K562 (cell line): ENCODE data around the gene MKRN1. TPM values are rescaled to one million over a fixed set of nuclear protein-coding genes. Genes with fewer than 3 reads are reported as not detected.

Source experiments
- CTBP1 ChIP-seq: fragments of 450-650 bp; IDR thresholded peaks from 2 replicates; pipeline ENCODE4 v1.6.1; 2016; ENCODE audit warnings: borderline replicate concordance
- RCOR1 ChIP-seq, 2 experiments: IDR thresholded peaks; 2 replicates each; pipeline ENCODE4 v1.6.1; 2012; ENCODE audit warnings: low read depth in 2 of 2, low read length in 2 of 2, borderline replicate concordance in 1 of 2, improper control_type of control experiment in 1 of 2
- RUNX1 ChIP-seq: sonication (generic); IDR thresholded peaks from 2 replicates; pipeline ENCODE4 v1.6.1; 2016; ENCODE audit warnings: antibody characterized with exemption, low read depth
- ZFP36 ChIP-seq: fragments of 150-350 bp; IDR thresholded peaks from 2 replicates; pipeline ENCODE4 v1.6.1; 2018; ENCODE audit warnings: low read length, low read depth; ENCODE audit not compliant: partially characterized antibody
- polyA plus RNA-seq, 8 experiments: library from polyadenylated mRNA; depleted of rRNA in 4 of 8; stranded (reverse) in 5 of 8; unstranded in 3 of 8; fragments of >200 nt; fragmentation: Nextera tagmentation in 2 of 8; fragmentation: Illumina TruSeq in 1 of 8; extraction: Ambion mirVana in 2 of 8; extraction: Trizol in 1 of 8; gene quantifications; 2 replicates each; pipeline versions ENCODE4 v1.2.1 to v1.2.3, GENCODE V29; 2011 to 2014; ENCODE audit warnings: inconsistent platforms in 1 of 8, missing spikeins in 1 of 8
- total RNA-seq, 7 experiments: library from RNA; depleted of rRNA in 6 of 7; stranded (reverse); fragments of >200 nt in 6 of 7; fragmentation: Illumina TruSeq in 2 of 7; extraction: Trizol in 2 of 7; gene quantifications; 2 replicates each; pipeline versions ENCODE4 v1.2.1 to v1.2.3, GENCODE V29; 2011 to 2021; ENCODE audit warnings: low replicate concordance in 1 of 7
- TF ChIP-seq, protein P1 (sequence below): fragments of 450-650 bp; IDR thresholded peaks from 2 replicates; pipeline ENCODE4 v1.6.1; 2016; ENCODE audit warnings: low read depth
- TF ChIP-seq, protein P2 (sequence below), 2 experiments: fragments of 450-650 bp in 1 of 2; sonication (generic) in 1 of 2; formaldehyde crosslinking in 1 of 2; IDR thresholded peaks; 2 replicates each; pipeline versions ENCODE4 v1.7.1 to v1.9.0; 2016 to 2022; ENCODE audit warnings: inconsistent platforms in 1 of 2, mild to moderate bottlenecking in 1 of 2, missing genetic modification reagents in 1 of 2
- TF ChIP-seq, protein P3 (sequence below): fragments of 450-650 bp; IDR thresholded peaks from 2 replicates; pipeline ENCODE4 v1.6.1; 2016; ENCODE audit warnings: antibody characterized with exemption

The MKRN1 gene
- total and polyA plus RNA-seq, 9 of the 15 experiments (the other 6 are each of a cell fraction or from before 2014, with no cell fraction given): 30.5 to 90.3 (median 76.0) TPM

DNA sequence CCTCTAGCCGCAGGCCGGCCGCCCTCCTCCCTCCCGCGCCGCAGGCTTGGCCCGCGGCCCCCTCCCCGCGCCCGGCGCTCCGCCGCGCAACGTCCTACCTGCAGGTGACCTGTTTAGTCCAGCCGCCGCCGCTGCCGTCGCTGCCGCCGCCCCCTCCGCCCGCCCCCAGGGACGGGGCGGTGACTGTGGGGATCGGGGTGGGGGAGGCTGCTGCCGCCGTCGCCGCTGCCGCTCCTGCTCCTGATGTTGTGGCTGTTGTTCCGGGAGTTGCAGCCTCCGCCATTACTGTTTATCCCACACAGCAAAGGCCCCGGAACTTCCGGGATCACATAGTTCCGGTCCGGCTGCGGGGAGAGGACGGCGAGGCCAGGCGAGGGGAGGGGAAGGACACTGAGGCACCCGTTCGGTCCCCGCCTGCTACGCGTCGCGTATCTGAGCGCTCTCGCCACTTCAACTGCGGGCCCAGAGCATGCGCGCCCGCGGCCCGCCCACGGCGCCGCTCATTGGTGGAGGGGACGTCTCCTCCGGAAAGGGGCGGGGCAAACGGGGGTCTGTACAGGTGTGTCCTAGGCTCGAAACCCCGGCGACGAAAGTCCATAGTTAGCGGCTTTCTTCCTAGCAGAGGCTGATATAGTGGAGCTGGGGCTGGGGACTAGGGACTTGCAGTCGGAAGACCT is at the start of gene MKRN1 (continued):
- TF ChIP-seq, protein P1, sequence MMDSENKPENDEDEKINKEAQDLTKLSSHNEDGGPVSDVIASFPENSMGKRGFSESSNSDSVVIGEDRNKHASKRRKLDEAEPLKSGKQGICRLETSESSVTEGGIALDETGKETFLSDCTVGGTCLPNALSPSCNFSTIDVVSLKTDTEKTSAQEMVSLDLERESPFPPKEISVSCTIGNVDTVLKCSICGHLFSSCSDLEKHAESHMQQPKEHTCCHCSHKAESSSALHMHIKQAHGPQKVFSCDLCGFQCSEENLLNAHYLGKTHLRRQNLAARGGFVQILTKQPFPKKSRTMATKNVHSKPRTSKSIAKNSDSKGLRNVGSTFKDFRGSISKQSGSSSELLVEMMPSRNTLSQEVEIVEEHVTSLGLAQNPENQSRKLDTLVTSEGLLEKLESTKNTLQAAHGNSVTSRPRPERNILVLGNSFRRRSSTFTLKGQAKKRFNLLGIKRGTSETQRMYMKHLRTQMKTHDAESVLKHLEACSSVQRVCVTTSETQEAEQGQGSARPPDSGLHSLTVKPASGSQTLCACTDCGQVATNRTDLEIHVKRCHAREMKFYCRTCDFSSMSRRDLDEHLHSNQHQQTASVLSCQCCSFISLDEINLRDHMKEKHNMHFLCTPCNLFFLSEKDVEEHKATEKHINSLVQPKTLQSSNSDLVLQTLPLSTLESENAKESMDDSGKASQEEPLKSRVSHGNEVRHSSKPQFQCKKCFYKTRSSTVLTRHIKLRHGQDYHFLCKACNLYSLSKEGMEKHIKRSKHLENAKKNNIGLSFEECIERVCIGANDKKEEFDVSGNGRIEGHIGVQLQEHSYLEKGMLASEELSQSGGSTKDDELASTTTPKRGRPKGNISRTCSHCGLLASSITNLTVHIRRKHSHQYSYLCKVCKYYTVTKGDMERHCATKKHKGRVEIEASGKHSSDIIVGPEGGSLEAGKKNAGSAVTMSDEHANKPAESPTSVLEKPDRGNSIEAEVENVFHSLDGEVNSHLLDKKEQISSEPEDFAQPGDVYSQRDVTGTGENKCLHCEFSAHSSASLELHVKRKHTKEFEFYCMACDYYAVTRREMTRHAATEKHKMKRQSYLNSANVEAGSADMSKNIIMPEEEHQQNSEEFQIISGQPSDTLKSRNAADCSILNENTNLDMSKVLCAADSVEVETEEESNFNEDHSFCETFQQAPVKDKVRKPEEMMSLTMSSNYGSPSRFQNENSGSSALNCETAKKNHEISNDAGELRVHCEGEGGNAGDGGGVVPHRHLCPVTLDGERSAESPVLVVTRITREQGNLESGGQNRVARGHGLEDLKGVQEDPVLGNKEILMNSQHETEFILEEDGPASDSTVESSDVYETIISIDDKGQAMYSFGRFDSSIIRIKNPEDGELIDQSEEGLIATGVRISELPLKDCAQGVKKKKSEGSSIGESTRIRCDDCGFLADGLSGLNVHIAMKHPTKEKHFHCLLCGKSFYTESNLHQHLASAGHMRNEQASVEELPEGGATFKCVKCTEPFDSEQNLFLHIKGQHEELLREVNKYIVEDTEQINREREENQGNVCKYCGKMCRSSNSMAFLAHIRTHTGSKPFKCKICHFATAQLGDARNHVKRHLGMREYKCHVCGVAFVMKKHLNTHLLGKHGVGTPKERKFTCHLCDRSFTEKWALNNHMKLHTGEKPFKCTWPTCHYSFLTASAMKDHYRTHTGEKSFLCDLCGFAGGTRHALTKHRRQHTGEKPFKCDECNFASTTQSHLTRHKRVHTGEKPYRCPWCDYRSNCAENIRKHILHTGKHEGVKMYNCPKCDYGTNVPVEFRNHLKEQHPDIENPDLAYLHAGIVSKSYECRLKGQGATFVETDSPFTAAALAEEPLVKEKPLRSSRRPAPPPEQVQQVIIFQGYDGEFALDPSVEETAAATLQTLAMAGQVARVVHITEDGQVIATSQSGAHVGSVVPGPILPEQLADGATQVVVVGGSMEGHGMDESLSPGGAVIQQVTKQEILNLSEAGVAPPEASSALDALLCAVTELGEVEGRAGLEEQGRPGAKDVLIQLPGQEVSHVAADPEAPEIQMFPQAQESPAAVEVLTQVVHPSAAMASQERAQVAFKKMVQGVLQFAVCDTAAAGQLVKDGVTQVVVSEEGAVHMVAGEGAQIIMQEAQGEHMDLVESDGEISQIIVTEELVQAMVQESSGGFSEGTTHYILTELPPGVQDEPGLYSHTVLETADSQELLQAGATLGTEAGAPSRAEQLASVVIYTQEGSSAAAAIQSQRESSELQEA: no peak; the same call in none of the 2 replicates
- TF ChIP-seq RUNX1 (0 out of 2 replicates have a peak, but pooled peaks have one; percentile 33), CTBP1 (peak; percentile 87), ZFP36 (peak; percentile 6), RCOR1 (IDR thresholded peaks at IDR 0.05; ENCODE audit: borderline replicate concordance in 1 of 2, low read depth in 2 of 2, low read length in 2 of 2) (peak in 1 of 2 experiments; percentile 73; a peak in 2 of 4 replicates)
- TF ChIP-seq, protein P2, sequence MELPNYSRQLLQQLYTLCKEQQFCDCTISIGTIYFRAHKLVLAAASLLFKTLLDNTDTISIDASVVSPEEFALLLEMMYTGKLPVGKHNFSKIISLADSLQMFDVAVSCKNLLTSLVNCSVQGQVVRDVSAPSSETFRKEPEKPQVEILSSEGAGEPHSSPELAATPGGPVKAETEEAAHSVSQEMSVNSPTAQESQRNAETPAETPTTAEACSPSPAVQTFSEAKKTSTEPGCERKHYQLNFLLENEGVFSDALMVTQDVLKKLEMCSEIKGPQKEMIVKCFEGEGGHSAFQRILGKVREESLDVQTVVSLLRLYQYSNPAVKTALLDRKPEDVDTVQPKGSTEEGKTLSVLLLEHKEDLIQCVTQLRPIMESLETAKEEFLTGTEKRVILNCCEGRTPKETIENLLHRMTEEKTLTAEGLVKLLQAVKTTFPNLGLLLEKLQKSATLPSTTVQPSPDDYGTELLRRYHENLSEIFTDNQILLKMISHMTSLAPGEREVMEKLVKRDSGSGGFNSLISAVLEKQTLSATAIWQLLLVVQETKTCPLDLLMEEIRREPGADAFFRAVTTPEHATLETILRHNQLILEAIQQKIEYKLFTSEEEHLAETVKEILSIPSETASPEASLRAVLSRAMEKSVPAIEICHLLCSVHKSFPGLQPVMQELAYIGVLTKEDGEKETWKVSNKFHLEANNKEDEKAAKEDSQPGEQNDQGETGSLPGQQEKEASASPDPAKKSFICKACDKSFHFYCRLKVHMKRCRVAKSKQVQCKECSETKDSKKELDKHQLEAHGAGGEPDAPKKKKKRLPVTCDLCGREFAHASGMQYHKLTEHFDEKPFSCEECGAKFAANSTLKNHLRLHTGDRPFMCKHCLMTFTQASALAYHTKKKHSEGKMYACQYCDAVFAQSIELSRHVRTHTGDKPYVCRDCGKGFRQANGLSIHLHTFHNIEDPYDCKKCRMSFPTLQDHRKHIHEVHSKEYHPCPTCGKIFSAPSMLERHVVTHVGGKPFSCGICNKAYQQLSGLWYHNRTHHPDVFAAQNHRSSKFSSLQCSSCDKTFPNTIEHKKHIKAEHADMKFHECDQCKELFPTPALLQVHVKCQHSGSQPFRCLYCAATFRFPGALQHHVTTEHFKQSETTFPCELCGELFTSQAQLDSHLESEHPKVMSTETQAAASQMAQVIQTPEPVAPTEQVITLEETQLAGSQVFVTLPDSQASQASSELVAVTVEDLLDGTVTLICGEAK (IDR thresholded peaks at IDR 0.05): peak; percentile 97
- TF ChIP-seq, protein P2 (CRISPR knock-in tag; IDR thresholded peaks at IDR 0.05): no peak; the same call in 1 of the 2 replicates
- TF ChIP-seq, protein P3, sequence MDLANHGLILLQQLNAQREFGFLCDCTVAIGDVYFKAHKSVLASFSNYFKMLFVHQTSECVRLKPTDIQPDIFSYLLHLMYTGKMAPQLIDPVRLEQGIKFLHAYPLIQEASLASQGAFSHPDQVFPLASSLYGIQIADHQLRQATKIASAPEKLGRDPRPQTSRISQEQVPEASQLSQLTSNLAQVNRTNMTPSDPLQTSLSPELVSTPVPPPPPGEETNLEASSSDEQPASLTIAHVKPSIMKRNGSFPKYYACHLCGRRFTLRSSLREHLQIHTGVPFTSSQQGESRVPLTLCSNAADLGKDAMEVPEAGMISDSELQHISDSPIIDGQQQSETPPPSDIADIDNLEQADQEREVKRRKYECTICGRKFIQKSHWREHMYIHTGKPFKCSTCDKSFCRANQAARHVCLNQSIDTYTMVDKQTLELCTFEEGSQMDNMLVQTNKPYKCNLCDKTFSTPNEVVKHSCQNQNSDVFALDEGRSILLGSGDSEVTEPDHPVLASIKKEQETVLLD: peak; percentile 93
